ENCODE results near the gene RNF125.

RNF125 gene

GRCh38 chr18:32091325-32091723 lies 72.7 kb downstream of the RNF125 start:
- no peaks in the 10 kb centered on the region for H3K9me3 Mint-ChIP-seq
- H3K27ac Mint-ChIP-seq, result peak overlapping the region; percentile 83 to 97 (median 93)
- peaks cover 29% of the 10 kb centered on the region for H3K4me1 Mint-ChIP-seq
- H3K36me3 Mint-ChIP-seq (ENCODE audit: low read depth), result peaks cover 26% of the 10 kb centered on the region
- H3K27me3 Mint-ChIP-seq (ENCODE audit: low read depth), result no peaks in the 10 kb centered on the region
- TF ChIP-seq CTCF (IDR thresholded peaks at IDR 0.05; ENCODE audit: unreplicated experiment in 3 of 3), result no peak
- H3K4me3 Mint-ChIP-seq, result peak overlapping the region; percentile 97 to 99 (median 99)

GRCh38 chr18:32091724-32092421 lies 73.2 kb downstream of the RNF125 start, which contains the start of gene RNF138:
TSS of gene RNF138 (plus strand) at chr18:32091874. CDS start at chr18:32092777, 903 bp downstream.
- no peaks in the 10 kb centered on the region for H3K27me3 Mint-ChIP-seq (ENCODE audit: low read depth)
- no peak for TF ChIP-seq CTCF (IDR thresholded peaks at IDR 0.05; ENCODE audit: unreplicated experiment in 3 of 3)
- H3K4me3 Mint-ChIP-seq, result peak within 1 kb of the TSS; percentile 97 to 99 (median 99)
- peak within 1 kb of the TSS; percentile 83 to 97 (median 93) for H3K27ac Mint-ChIP-seq
- peaks cover 28% of the 10 kb centered on the region for H3K36me3 Mint-ChIP-seq (ENCODE audit: low read depth)
- H3K9me3 Mint-ChIP-seq, result no peaks in the 10 kb centered on the region
- H3K4me1 Mint-ChIP-seq, result peaks cover 31% of the 10 kb centered on the region

- peak overlapping the region; percentile 97 to 99 (median 99) for H3K4me3 Mint-ChIP-seq
- TF ChIP-seq CTCF (IDR thresholded peaks at IDR 0.05; ENCODE audit: unreplicated experiment in 3 of 3), result no peak
- H3K4me1 Mint-ChIP-seq, result peaks cover 31% of the 10 kb centered on the region
- H3K27ac Mint-ChIP-seq, result peak overlapping the region; percentile 83 to 97 (median 93)
- H3K36me3 Mint-ChIP-seq (ENCODE audit: low read depth), result peaks cover 28% of the 10 kb centered on the region
- H3K27me3 Mint-ChIP-seq (ENCODE audit: low read depth), result no peaks in the 10 kb centered on the region
- no peaks in the 10 kb centered on the region for H3K9me3 Mint-ChIP-seq
These were observed 73.9 kb downstream of the RNF125 start for GRCh38 chr18:32092422-32093101.

GRCh38 chr18:32093102-32093511 lies 74.5 kb downstream of the RNF125 start:
- Mint-ChIP-seq H3K27me3 (ENCODE audit: low read depth) (no peaks in the 10 kb centered on the region), H3K27ac (peak overlapping the region; percentile 83 to 93 (median 89)), H3K9me3 (no peaks in the 10 kb centered on the region), H3K4me3 (peak overlapping the region; percentile 91 to 97 (median 96)), H3K4me1 (peaks cover 31% of the 10 kb centered on the region), H3K36me3 (ENCODE audit: low read depth) (peaks cover 32% of the 10 kb centered on the region)
- no peak for TF ChIP-seq CTCF (IDR thresholded peaks at IDR 0.05; ENCODE audit: unreplicated experiment in 3 of 3)

GRCh38 chr18:32093523-32093922 lies 74.9 kb downstream of the RNF125 start:
- H3K36me3 Mint-ChIP-seq (ENCODE audit: low read depth), result peaks cover 32% of the 10 kb centered on the region
- TF ChIP-seq CTCF (IDR thresholded peaks at IDR 0.05; ENCODE audit: unreplicated experiment in 3 of 3), result no peak
- peak overlapping the region; percentile 91 to 97 (median 96) for H3K4me3 Mint-ChIP-seq
- no peaks in the 10 kb centered on the region for H3K27me3 Mint-ChIP-seq (ENCODE audit: low read depth)
- H3K4me1 Mint-ChIP-seq, result peaks cover 31% of the 10 kb centered on the region
- no peaks in the 10 kb centered on the region for H3K9me3 Mint-ChIP-seq
- H3K27ac Mint-ChIP-seq, result peak overlapping the region; percentile 83 to 93 (median 89)

Measured in nephron (organoid).